Astrocyte (in vitro differentiated cells and primary cell): Measurements from ENCODE around the gene ZNF837.

Experiments used
- EZH2 ChIP-seq: IDR thresholded peaks from 2 replicates; pipeline ENCODE4 v1.6.1; 2012; ENCODE audit warnings: mild to moderate bottlenecking, low read length, inconsistent platforms; ENCODE audit not compliant: insufficient read depth
- TF ChIP-seq, protein P1 (sequence below): IDR thresholded peaks from 2 replicates; pipeline ENCODE4 v1.5.1; 2011; ENCODE audit warnings: low read depth, mild to moderate bottlenecking, inconsistent platforms, low read length, moderate library complexity; ENCODE audit not compliant: insufficient read depth

DNA sequence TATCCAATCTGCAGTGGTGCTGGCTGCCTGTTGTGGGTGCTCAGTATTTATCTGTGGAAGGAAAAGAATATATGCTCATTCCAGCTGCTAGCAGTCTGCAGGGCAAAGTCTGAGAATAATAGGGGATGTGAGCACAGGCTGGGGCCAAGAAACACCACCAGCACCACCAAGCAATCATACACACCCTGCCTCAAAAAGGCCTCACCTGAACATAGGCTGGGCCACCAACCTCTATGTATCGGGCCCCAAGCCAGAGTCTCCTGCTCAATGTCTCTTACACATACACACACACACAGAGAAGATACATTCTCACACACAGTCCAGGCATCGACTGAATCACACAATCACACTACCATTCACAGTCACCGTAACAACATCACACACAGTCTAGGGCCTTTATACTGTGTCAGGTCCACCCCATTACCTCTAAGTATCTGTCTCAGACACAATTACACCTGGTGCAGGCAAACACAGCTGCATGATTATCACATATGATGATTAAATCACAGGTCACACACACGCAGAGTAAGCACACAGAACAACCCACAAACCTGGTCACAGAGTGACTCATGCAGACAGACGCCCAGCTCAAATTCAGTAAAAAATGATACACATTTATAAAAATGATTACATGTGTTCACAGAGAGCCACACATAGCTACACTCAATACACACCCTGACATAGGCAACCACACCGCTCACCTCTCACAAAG lies 55.4 kb downstream of the ZNF837 start:
- TF ChIP-seq, protein P1, sequence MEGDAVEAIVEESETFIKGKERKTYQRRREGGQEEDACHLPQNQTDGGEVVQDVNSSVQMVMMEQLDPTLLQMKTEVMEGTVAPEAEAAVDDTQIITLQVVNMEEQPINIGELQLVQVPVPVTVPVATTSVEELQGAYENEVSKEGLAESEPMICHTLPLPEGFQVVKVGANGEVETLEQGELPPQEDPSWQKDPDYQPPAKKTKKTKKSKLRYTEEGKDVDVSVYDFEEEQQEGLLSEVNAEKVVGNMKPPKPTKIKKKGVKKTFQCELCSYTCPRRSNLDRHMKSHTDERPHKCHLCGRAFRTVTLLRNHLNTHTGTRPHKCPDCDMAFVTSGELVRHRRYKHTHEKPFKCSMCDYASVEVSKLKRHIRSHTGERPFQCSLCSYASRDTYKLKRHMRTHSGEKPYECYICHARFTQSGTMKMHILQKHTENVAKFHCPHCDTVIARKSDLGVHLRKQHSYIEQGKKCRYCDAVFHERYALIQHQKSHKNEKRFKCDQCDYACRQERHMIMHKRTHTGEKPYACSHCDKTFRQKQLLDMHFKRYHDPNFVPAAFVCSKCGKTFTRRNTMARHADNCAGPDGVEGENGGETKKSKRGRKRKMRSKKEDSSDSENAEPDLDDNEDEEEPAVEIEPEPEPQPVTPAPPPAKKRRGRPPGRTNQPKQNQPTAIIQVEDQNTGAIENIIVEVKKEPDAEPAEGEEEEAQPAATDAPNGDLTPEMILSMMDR, result no peak
- TF ChIP-seq EZH2, result no peak
